C4-2B (cell line): ENCODE results near the gene CNIH2.
A peak's percentile ranks its signal among the peaks of the same experiment; 100 is the strongest.

Source experiments
- H3K27ac ChIP-seq: fragments of 450-650 bp; 2 replicates; pipeline ENCODE4 v1.5.1; 2017
- ZFX ChIP-seq: fragments of 450-650 bp; IDR thresholded peaks from 2 replicates; pipeline ENCODE4 v1.6.1; 2017
- TF ChIP-seq, protein P1 (sequence below): fragments of 450-650 bp; conservative IDR thresholded peaks from 2 replicates; pipeline ENCODE4 v1.5.1; 2017; ENCODE audit warnings: mild to moderate bottlenecking

Gene CNIH2

DNA sequence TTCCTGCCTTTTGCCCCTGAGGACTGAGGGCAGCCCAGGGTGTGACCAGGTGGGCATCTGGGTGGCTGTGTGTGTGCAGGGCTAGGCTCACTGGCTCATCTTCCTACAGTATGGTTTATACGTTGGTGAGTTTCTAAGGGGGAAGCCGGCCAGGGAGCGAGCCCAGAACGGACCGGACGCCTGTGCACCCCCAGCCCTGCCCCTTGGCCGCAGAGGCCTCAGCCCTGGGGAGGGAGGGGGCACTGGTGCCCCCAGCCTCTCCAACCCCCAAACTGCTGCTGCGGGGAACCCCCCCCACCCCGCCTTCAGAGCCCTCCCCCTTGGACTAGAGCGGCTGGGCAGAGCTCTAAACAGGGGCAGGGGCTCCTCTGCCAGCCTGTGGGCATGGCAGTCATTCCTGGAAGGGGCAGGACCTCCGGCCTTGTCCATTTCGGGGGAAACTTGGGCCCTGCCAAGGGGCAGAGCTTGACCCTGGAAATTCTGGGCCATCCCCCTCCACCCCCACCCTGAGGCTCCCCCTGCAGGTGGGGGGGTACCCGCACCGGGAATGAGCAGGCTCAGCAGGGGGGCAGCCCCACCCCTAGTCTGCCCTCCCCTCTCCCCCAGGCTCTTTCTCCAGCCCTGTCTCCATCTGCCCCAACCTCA is 5.6 kb downstream of the CNIH2 start:
- H3K27ac ChIP-seq = no peak overlapping the region
- TF ChIP-seq, protein P1, sequence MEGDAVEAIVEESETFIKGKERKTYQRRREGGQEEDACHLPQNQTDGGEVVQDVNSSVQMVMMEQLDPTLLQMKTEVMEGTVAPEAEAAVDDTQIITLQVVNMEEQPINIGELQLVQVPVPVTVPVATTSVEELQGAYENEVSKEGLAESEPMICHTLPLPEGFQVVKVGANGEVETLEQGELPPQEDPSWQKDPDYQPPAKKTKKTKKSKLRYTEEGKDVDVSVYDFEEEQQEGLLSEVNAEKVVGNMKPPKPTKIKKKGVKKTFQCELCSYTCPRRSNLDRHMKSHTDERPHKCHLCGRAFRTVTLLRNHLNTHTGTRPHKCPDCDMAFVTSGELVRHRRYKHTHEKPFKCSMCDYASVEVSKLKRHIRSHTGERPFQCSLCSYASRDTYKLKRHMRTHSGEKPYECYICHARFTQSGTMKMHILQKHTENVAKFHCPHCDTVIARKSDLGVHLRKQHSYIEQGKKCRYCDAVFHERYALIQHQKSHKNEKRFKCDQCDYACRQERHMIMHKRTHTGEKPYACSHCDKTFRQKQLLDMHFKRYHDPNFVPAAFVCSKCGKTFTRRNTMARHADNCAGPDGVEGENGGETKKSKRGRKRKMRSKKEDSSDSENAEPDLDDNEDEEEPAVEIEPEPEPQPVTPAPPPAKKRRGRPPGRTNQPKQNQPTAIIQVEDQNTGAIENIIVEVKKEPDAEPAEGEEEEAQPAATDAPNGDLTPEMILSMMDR = no peak
- no peak for TF ChIP-seq ZFX

DNA sequence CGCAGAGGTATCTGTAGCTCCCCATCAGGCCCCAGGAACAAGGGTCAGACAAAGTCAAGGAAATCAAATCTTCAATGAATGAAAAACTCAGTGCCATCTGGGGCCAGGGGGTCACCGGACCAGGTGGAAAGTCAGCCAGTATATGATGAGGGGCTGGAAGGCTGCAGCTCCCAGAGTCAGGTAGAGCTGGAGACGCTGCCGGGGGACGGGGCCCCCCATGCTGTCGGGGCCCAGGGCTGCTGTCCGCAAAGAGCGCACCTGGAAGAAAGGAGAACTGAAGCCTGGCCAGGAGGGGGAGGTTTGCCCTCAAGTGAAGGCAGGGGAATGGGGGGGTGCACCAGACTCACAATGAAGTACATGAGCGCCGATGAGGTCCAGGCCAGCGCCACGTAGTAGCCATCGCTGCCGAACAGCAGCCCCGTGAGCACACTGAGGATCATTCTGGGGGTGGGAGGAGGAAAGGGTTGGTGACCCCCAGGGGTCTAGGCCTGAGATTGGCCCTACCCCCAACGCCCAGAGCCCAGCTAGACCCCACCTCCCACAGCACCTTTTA is 6.6 kb downstream of the CNIH2 start:
- TF ChIP-seq, protein P1 = no peak
- no peak for TF ChIP-seq ZFX
- no peak overlapping the region for H3K27ac ChIP-seq

DNA sequence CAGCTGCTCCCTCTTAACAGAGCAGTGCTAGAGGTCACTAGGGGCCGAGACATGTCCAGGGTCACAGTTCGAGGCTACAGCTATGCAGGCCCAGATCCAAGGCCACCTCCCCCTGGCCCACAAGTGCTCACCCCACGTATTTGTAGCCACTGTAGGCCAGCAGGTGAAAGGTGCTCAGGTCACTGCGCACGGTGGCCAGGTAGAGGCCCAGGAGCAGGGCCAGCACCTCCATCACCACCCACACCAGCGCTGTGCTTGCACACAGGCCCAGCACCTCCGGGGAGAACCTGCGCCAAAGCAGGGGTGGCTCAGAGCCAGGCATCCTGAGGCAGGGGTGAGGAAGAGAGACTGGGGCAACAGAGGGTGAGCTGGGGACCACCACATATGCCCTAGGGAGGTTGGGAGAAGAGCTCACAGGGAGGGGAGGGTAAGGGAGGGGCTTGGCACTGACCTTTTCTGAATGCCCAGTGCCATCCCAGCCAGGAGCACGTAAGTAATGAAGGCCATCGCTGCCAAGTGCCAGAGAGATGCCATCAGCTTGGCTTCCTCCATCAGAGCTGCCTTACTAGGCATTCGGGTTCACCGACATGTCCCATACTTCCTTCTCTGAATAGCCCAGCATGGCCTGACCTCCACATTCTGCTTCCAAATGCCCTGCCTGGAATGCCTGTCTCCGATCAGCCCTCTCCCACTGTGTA is 7.4 kb downstream of the CNIH2 start:
- H3K27ac ChIP-seq = no peak overlapping the region
- TF ChIP-seq ZFX = no peak
- TF ChIP-seq, protein P1 = no peak

DNA sequence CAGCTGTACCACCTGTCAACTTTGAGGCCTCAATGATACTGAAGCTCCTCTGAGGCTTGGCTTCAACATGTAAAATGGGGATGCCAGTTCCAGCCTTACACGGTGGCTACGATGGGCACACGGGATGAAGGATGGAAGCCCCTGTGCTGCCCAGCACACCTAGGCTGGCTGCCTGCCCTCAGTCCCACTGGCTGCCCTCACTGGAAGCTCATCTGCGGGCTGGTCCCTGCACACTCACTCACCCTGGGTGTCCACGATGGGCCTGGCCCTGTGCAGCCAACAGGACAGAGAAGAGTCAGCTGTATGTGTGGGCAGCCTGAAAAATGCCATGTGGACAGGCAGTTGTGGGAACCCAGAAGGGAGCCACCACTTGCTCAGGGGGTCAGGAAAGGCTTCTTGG is 8.7 kb downstream of the CNIH2 start:
- TF ChIP-seq, protein P1 = no peak
- TF ChIP-seq ZFX = no peak
- H3K27ac ChIP-seq = no peak overlapping the region

DNA sequence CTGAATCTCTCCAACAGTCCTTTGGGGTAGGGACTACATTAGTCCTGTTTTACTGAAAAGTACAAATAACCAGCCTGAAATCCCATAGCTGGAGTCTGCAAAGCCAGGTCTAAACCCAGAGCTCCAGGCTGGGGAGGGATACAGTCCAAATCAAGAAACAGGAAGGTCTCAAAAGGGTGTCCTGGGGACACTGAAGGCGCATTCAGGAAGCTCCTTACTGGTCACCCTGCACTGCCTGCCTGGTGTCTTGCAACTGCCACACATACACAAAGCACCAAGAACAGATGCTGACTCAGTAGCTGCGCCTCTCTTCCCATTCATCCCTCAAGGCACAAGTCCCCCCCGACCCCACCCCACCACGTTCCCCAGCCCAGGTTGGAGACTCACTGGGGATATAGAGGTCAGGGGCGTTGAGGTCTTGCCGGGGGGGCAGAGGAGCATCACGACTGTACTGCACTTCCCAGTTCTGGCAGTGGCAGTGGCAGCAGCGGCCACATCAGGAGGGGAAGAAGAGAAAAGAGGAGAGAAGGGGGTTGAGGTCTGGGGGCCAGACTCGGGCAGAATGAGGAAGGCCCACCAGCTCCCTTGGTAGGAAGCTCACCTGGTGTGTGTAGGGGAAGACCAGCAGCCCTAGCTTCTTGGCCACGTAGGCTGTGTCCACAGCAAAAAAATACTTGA is 9.4 kb downstream of the CNIH2 start:
- H3K27ac ChIP-seq = no peak overlapping the region; the same call in 1 of the 2 replicates
- TF ChIP-seq ZFX = no peak
- TF ChIP-seq, protein P1 = no peak

DNA sequence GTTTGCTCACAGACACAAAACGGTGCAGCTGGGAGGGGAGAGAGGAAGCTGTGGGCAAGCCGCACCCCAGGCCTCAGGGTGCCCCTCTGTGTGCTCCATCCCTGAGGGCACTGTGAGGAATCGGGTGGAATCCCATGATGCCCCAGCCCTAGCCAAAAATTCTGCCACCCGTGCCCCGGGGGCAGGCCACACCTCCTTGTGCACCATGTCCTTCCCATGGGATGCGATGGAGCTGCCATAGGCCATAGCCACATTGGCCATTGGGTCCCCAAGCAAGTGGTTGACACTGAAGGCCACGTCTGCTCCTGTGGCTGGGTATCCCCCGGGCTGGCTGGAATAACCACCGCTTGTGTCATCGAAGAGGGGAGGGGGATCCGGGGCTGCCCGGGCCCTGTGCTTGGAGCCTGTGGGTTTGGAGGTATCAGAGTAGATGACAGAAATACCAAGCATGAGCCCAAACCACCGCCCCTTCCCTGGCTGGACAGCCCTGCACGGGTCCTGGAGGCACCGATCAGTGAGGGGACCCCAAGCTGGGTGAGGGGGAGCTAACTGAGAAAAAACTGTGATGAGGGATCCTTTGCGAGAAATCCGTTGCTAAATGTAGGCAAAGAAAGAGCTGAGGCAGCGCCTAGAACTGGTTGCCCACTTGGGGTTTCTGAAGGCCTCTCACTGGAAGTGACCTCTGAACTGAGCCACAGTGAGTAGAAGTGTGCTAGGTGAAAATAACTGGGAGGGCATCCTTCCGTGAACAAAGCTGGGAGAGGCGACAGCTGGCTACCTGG is 10.1 kb downstream of the CNIH2 start:
- TF ChIP-seq ZFX = no peak
- TF ChIP-seq, protein P1 = no peak
- H3K27ac ChIP-seq = peak overlapping the region; percentile 91
